Small intestine (tissue), 7 donors: ENCODE measurements around the gene COL6A2. TPM values are rescaled to one million over a fixed set of nuclear protein-coding genes. Genes with fewer than 3 reads are reported as not detected.

ENCODE experiments used
- DNase-seq, 2 donors: peaks; one replicate each; pipeline versions ENCODE4 v3.0.0 to v3.0.0-alpha.2; 2013
- FAIRE-seq: peaks from 2 replicates; lab custom pipeline; 2012; peaks lifted over from hg19 to GRCh38; lab: Jason Lieb, UNC
- H3K27ac ChIP-seq, 3 donors: one replicate each; pipeline ENCODE4 v1.5.1; 2013; ENCODE audit warnings: low read length in 2 of 3, mild to moderate bottlenecking in 2 of 3, control low read depth in 1 of 3, inconsistent platforms in 1 of 3, low read depth in 1 of 3, moderate library complexity in 1 of 3
- H3K27me3 ChIP-seq, 3 donors: one replicate each; pipeline ENCODE4 v1.6.1; 2013; ENCODE audit warnings: low read length in 3 of 3, inconsistent platforms in 1 of 3; ENCODE audit not compliant: control insufficient read depth in 3 of 3, insufficient read depth in 3 of 3
- H3K36me3 ChIP-seq, 3 donors: one replicate each; pipeline ENCODE4 v1.6.1; 2013; ENCODE audit warnings: low read length in 3 of 3, inconsistent platforms in 1 of 3, low read depth in 1 of 3, mild to moderate bottlenecking in 1 of 3, moderate library complexity in 1 of 3; ENCODE audit not compliant: control insufficient read depth in 3 of 3, insufficient read depth in 2 of 3
- H3K4me1 ChIP-seq, 3 donors: one replicate each; pipeline ENCODE4 v1.6.1; 2013; ENCODE audit warnings: low read length in 2 of 3, inconsistent platforms in 1 of 3, low read depth in 1 of 3, mild to moderate bottlenecking in 1 of 3, moderate library complexity in 1 of 3; ENCODE audit not compliant: control insufficient read depth in 3 of 3, insufficient read depth in 2 of 3
- H3K4me3 ChIP-seq, 3 donors: one replicate each; pipeline ENCODE4 v1.5.1; 2013; ENCODE audit warnings: low read length in 3 of 3, control low read depth in 1 of 3, inconsistent platforms in 1 of 3, low read depth in 1 of 3, mild to moderate bottlenecking in 1 of 3, moderate library complexity in 1 of 3
- H3K9me3 ChIP-seq, 2 donors: one replicate each; pipeline ENCODE4 v1.6.1; 2013; ENCODE audit warnings: low read depth in 1 of 2, low read length in 1 of 2; ENCODE audit not compliant: control insufficient read depth in 2 of 2, insufficient read depth in 1 of 2
- WGBS, 3 donors: extraction: QIAGEN DNeasy Blood & Tissue Kit; methylation state at CpG; one replicate each; pipeline ENCODE4 v1.1.7; 2013; 5-methylcytosine and 5-hydroxymethylcytosine counted together
- polyA plus RNA-seq, 4 donors: library from polyadenylated mRNA; stranded (reverse) in 3 of 4; unstranded in 1 of 4; fragments of 200-250 nt in 3 of 4; fragments of 120-200 nt in 1 of 4; gene quantifications; one replicate each; pipeline versions ENCODE4 v1.2.1 to v1.2.3, GENCODE V29; 2013
- donor health status: healthy with polysubstance abuse.
- donor health status: control.
- donor health status: control.
- donor health status: Bipolar disorder and iron deficiency.
- donor health status: healthy.

The COL6A2 gene
- polyA plus RNA-seq, 4 donors, result 3.8 to 159 (median 68.5) TPM

DNA sequence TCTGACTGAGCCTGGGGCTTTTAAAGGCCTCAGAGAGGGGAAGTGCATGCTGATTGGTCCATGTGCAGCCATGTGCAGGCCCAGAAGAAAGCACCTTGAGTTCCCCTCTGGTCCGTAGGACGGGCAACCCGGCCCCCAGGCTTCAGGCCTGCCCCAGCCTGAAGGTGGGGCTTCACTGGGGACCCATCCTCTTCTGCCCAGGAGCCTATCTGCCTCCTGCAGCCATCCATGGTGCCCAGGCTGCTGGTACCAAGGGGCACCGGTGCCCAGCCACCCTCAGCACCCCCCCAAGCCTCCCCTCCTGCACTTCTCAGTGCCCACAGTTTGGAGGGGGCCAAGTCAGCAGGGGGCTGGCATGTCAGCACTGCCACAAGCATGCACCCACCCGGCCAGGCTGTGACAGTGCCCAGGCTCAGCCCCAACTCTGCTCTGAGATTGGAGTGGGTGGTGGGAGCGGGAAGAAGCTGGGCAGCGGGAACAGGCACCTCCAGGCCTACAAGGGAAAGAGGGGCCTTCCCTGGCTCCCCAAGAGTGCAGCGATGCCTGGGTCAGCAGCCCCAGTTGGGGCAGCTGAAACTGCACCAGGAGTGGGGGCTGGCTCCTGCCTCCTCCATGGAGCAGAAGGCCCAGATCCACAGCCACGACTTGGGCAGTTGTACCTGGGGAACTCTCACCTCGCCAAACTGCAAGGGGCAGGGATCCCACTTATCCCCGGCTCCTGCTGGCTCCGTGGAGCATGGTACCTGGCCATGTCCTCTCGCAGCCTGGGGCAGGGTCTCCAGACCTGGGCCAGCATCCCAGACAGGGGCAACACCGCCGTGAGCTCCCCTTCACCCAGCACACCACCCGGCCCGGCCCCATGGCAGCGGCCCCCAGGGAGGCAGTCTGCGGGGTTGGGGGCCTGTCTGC lies 11.7 kb downstream of the COL6A2 start:
- H3K36me3 ChIP-seq, result peaks cover 0 to 17% (median 0%) of the 10 kb centered on the region in 3 donors
- no peak overlapping the region for H3K4me3 ChIP-seq
- no peak for FAIRE-seq
- no peaks in the 10 kb centered on the region for H3K4me1 ChIP-seq
- 75 to 83% (median 77%) methylated on average over 19 of the region's 19 CpGs for WGBS, 3 donors
- DNase-seq, result no peak
- no peaks in the 10 kb centered on the region for H3K27me3 ChIP-seq
- peaks cover 0 to 10% of the 10 kb centered on the region in 2 donors for H3K9me3 ChIP-seq
- H3K27ac ChIP-seq, result no peak overlapping the region

DNA sequence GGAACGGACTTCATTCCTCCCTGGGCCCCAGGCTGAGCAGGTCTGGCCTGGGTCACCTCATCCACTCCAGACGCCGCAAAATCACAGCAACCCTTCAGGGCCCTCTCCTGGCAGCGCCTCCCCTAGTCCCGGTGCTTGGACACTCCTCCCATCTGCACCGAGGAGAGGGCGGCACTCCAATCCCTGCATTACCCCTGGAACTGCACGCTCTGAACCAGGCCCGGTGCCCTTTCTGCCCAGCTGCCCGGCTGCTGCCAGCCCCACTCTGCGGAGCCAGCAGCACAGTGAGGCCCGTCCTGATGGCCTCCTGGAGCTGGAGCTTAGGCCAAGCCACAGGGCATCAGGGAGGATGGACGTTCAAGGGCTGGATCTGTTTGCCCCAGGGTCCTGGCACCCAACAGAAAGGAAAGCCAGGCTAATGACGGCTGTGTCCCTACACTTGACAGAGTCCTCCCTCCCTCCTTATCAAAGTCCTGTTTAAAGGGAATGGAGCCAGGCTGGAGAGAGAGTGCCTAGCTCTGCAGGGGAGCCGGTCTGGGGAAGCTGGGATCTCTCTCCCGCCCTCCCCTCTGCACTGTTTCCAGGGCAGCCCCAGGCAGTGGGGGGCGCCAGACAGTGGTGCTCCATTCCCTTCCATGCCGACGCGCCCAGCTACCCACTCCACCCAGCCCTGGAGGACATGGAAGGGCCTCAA lies 12.7 kb downstream of the COL6A2 start:
- DNase-seq, result no peak
- no peaks in the 10 kb centered on the region for H3K4me1 ChIP-seq
- 70 to 77% (median 76%) methylated on average over 20 of the region's 20 CpGs for WGBS, 3 donors
- H3K36me3 ChIP-seq, result peaks cover 0 to 24% (median 0%) of the 10 kb centered on the region in 3 donors
- no peaks in the 10 kb centered on the region for H3K27me3 ChIP-seq
- no peak overlapping the region for H3K27ac ChIP-seq
- peaks cover 0 to 9% of the 10 kb centered on the region in 2 donors for H3K9me3 ChIP-seq
- no peak overlapping the region for H3K4me3 ChIP-seq
- no peak for FAIRE-seq

DNA sequence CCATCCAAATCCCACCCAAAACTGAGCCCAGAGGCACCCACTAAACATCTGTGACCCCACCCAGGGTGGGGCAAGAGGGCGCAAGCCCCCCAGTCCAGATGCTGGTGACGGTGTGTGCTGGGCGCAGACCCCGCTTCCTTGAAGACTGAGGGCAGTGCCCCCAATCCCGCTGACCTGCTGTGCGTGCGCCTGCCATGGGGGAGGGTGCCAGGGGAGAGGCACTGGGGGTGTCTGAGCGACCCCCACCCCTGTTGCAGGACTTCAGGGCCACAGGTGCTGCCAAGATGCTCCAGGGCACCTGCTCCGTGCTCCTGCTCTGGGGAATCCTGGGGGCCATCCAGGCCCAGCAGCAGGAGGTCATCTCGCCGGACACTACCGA lies 13.3 kb downstream of the COL6A2 start:
- H3K4me3 ChIP-seq, result no peak overlapping the region
- no peak for FAIRE-seq
- no peaks in the 10 kb centered on the region for H3K27me3 ChIP-seq
- WGBS, 3 donors, result 76 to 91% (median 87%) methylated on average over 12 of the region's 12 CpGs
- H3K36me3 ChIP-seq, result peaks cover 0 to 29% (median 0%) of the 10 kb centered on the region in 3 donors
- no peak for DNase-seq
- no peaks in the 10 kb centered on the region for H3K4me1 ChIP-seq
- no peak overlapping the region for H3K27ac ChIP-seq
- peaks cover 0 to 9% of the 10 kb centered on the region in 2 donors for H3K9me3 ChIP-seq

DNA sequence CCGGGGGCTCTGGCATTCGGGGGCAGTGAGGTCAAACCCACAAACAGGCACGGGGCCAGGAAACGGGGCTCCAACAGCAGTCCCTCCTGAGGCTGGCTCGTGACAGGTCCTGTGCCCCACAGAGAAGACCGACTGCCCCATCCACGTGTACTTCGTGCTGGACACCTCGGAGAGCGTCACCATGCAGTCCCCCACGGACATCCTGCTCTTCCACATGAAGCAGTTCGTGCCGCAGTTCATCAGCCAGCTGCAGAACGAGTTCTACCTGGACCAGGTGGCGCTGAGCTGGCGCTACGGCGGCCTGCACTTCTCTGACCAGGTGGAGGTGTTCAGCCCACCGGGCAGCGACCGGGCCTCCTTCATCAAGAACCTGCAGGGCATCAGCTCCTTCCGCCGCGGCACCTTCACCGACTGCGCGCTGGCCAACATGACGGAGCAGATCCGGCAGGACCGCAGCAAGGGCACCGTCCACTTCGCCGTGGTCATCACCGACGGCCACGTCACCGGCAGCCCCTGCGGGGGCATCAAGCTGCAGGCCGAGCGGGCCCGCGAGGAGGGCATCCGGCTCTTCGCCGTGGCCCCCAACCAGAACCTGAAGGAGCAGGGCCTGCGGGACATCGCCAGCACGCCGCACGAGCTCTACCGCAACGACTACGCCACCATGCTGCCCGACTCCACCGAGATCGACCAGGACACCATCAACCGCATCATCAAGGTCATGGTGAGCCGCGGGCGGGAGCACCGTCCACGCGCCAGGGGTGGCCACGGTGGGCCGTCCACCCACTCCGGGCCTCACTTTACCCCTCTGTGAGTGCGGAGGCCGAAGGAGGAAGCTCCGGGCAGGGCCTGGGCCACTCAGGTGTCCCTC lies 14.2 kb downstream of the COL6A2 start:
- no peak for FAIRE-seq
- H3K36me3 ChIP-seq, result peaks cover 0 to 37% (median 0%) of the 10 kb centered on the region in 3 donors

DNA sequence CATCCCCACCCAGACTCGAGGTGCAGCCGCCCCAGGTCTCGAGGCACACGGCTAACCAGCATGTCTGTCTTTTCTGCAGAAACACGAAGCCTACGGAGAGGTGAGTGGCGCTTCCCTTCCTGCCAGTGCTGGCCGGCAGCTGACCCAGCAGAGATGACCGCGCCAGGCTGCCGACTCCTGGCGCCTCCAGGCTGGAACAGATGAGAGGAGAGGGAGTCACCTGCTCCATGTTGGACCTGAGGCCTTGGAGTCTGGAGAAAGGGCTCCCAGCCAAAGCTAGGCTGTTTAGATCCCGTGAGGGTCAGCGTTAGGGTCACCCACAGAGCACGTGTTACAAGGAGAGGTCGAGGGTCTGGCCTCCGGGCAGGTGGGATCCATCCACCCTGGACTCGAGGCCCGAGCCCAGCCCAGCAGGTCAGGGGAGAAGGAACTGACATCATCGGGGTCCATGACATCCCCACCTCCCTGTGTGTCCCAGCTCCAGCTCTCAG lies 14.9 kb downstream of the COL6A2 start:
- Histone ChIP-seq H3K4me3 (no peak overlapping the region), H3K36me3 (peaks cover 0 to 43% (median 0%) of the 10 kb centered on the region in 3 donors), H3K27ac (no peak overlapping the region), H3K9me3 (peaks cover 0 to 5% of the 10 kb centered on the region in 2 donors), H3K4me1 (no peaks in the 10 kb centered on the region), H3K27me3 (no peaks in the 10 kb centered on the region)
- DNase-seq (no peak), FAIRE-seq (no peak)
- 86 to 91% (median 87%) methylated on average over 19 to 20 of the region's 20 CpGs for WGBS, 3 donors

More for the DNA sequence above, 14.2 kb downstream of the COL6A2 start:
- Histone ChIP-seq H3K4me3 (no peak overlapping the region), H3K9me3 (peaks cover 0 to 9% of the 10 kb centered on the region in 2 donors), H3K27me3 (no peaks in the 10 kb centered on the region), H3K27ac (no peak overlapping the region), H3K4me1 (no peaks in the 10 kb centered on the region)
- WGBS, 3 donors, result 93 to 95% (median 94%) methylated on average over 67 to 69 of the region's 69 CpGs
- no peak for DNase-seq

DNA sequence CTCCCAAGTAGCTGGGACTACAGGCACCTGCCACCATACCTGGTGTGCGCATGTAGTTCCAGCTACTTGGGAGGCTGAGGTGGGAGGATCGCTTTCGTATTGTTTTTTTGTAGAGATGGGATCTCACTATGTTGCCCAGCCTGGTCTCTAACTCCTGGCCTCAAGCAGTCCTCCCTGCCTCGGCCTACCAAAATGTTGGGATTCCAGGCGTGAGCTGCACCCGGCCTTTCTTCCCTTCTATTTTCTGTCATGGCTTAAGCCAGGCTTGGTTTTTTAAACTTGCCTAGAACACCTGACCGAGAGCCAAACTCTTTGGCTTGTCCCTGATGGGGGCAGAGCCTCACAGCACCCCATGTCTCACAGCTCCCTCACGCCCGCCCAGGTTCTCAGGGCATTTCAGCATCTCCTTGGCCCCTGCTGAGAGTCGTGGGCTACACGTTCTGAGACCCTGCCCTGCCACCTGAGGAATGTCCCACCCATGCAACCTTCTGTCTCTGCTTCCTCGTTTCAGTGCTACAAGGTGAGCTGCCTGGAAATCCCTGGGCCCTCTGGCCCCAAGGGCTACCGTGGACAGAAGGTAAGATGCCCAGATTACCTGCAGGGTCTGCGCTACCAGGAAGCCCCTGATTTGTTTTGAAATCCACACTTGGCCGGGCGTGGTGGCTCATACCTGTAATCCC lies 15.7 kb downstream of the COL6A2 start:
- Histone ChIP-seq H3K4me1 (no peaks in the 10 kb centered on the region), H3K27ac (no peak overlapping the region), H3K9me3 (peaks cover 0 to 4% of the 10 kb centered on the region in 2 donors), H3K27me3 (no peaks in the 10 kb centered on the region), H3K36me3 (peaks cover 0 to 50% (median 0%) of the 10 kb centered on the region in 3 donors), H3K4me3 (no peak overlapping the region)
- FAIRE-seq, result no peak
- 85 to 92% (median 87%) methylated on average over 16 of the region's 16 CpGs for WGBS, 3 donors
- no peak for DNase-seq

DNA sequence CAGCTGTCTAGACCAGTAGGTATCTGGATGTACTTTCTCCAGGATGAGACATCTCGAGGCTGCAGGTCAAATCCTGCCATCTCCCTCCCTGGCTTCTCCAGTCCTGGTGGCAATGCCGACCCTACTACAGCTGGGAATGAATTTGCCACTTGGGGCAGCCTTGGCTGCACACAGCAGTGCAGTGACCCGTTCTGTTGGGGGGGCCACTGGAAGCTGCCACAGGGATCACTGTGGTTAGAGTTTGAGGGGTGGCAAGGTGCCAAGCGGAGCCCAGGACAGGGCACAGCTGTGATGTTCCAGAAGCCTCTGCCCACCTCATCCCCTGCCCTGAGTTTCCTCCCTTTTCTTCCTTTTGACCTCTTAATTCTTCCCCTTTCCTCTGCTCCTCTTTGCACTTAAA lies 17.1 kb downstream of the COL6A2 start:
- Histone ChIP-seq H3K4me3 (no peak overlapping the region), H3K27ac (no peak overlapping the region), H3K27me3 (no peaks in the 10 kb centered on the region), H3K9me3 (peaks cover 0 to 4% of the 10 kb centered on the region in 2 donors), H3K4me1 (no peaks in the 10 kb centered on the region), H3K36me3 (peaks cover 0 to 61% (median 0%) of the 10 kb centered on the region in 3 donors)
- no peak for DNase-seq
- WGBS, 3 donors, result 71 to 86% (median 75%) methylated on average over 4 of the region's 4 CpGs
- FAIRE-seq, result no peak
